Activated T-helper 1 cell treated with Interleukin-2 at 50 U/mL for 16 hours (primary cell): ENCODE data around the gene COL17A1.

Experiments
- DNase-seq: peaks from one replicate; pipeline ENCODE4 v3.0.0-alpha.2; 2020; ENCODE audit warnings: low read depth

Gene COL17A1

DNA sequence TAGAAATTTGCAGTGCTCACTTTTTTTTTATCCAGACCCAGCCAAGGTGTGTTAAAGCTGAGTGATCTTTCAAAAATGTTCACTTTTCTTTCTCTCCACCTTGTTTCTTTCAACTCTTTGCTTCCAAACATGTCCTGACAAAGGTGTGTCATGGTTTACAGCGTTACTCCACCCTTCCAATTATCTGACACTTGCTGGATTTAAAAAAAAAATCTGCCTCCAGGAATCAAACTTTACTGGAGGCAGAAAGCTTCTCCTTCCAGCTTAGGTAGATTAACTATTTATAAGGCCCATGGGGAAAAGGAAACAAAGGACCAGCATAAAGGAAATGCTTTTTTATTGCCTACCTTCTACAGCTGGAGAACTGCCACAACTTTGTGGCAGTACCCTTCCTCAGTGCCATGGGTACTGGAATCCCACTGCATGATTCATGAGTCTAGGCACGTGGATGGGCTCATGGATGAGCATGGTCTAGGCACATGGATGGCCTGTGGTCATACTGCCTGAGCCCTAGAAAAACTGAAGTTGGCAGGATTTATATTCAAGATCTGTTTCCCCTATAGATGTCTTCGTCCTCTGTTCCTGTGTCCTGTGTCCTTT is at the start of gene COL17A1:
TSS of gene COL17A1 (minus strand) at position 80 of the 600 bp plus-strand sequence. CDS start 5,207 bp downstream, outside the sequence.
- no peak for DNase-seq

- DNase-seq, result no peak
Observed at GRCh38 chr10:104130041-104130440, 44.4 kb upstream of the COL17A1 start.

- no peak for DNase-seq
Observed at GRCh38 chr10:104128214-104128613, 42.5 kb upstream of the COL17A1 start.

DNA sequence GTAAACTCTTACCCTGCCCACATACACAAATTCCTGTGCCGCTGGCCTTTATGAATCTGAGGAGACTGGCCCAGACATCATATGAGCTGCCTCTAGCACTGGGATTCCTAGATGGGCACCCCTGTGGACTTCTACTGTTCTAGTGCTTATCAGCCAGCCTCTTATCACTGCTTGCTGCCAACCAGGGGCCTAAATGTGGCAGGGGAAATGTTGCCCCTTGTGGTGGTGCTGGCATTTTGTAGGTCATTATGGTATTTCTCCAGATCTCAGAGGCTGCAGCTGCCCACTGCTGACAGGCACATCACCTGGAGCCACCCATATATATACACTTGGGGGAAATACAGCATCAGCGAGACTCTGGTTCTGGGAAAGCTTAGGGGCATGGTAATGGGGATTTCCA is 41.7 kb upstream of the COL17A1 start:
- DNase-seq, result no peak

GRCh38 chr10:104123397-104123796 is 37.7 kb upstream of the COL17A1 start:
- no peak for DNase-seq

DNA sequence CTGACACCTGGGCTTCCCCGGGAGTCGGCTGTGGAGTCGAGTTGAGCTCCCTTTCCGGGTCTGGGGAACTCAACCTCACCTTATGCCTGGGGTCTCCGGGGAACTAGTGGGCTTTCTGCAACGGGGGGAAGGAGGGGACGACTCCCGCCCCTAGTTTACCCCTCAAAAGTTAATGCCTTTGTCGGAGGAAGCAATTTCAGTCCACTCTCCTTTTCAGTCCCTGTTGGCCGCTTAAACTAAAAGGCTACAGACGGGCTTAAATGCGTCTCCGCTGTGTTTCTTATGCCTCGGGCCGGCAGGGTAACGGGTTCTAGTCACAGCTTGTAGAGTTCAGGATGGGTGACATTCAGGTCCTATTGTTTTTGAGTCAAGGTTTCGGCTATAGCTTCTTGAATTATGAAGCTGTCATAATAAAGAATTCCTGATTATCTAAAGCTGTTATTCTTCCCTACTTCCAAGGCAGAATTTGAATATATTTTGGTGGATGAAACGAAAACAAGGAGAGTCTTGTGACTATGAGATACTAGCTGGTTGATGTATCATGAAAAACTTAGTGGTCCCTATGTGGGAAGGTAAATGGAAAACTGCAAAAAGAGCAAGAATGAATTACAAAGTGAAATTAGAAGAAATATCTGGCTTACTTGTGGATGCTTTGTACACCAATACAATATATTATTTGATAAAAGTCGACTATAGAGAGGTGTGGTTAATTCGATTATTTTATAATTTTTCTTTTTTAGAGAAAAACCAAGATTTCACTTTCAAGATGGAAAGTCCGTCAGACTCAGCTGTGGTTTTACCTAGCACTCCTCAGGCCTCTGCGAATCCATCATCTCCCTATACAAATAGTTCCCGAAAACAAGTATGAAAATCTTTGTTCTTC is 36.8 kb upstream of the COL17A1 start:
- DNase-seq, result no peak

- peak; percentile 99 for DNase-seq
Observed at GRCh38 chr10:104121485-104122224, 36.0 kb upstream of the COL17A1 start, which contains the start of gene SFR1. TSS of gene SFR1 (plus strand) at chr10:104122171. CDS start at chr10:104122184, 13 bp downstream.

GRCh38 chr10:104120903-104121484 is 35.3 kb upstream of the COL17A1 start:
- peak; percentile 58 for DNase-seq

- DNase-seq, result no peak
Observed at GRCh38 chr10:104120512-104120902, 34.8 kb upstream of the COL17A1 start.

- no peak for DNase-seq
Observed at GRCh38 chr10:104119996-104120395, 34.3 kb upstream of the COL17A1 start.

DNA sequence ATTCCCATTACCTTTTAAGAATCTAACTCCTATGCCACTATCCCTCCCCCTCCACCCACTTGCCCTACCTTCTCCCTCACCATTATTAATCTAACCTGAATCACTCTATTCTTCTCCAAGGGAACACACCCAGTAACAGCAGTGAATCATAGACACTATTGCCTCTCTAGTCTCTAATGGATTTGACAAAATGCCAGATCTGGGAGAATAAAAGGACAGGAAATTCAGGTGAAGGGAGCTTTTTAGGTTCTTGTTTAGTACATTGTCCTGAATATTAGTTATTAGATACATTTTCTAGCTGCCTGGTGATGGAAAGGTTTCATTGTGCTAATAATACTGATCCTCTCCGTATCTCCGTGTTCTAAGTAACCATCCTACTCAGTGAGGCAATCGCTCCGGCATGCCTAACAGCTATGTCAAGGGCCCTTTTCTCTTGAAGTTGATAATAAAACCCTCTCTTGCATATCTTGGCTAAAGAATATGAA is 32.2 kb upstream of the COL17A1 start:
- no peak for DNase-seq

DNA sequence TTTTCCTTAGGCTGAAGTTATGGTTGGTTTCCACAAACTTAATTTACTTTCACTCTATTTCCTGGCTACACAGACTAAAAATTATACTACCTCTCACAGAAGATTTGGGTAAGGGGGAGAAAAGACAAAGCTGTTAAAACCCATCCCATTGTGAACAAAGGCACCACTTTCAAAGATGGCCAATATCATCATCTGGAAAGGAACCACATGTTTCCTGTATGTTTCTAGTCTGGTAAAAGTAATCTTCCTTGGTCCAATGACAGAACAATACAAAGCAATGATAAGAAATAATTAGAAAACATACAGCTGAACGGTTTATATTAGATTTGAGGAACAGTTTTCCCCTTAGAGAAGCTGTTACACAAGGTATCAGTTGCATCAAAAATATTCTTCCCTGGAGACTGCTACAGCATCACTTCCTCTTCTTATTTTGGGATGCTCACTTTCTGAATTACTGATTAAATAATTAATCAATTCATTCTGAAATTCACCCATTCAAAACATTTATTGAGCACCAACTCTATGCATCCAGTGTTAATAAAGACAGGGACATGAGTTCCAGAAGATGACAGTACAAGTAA is 27.8 kb upstream of the COL17A1 start:
- no peak for DNase-seq

- DNase-seq, result no peak
Observed at GRCh38 chr10:104109908-104110662, 24.4 kb upstream of the COL17A1 start.

DNA sequence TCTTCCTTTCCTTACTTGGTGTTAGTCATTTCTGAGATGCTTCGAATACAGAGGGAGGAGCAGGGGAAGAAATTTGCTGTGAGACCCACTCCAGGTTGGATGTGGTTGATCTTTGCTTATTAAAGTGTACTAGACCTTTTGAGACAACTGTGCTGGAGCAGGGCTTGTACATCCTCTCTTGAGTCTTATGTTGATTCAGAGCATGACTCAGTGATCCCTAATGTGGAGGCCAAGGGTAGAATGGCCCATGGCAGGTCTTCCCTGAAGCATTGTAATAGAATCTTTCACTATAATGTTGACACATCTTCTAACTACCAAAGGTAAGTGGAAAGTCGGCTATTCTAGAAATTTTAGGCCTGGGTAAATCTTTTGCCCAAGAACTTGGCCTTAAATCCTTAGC is 19.2 kb upstream of the COL17A1 start:
- no peak for DNase-seq

GRCh38 chr10:104104418-104104817 is 18.7 kb upstream of the COL17A1 start:
- no peak for DNase-seq

GRCh38 chr10:104103956-104104355 is 18.3 kb upstream of the COL17A1 start:
- no peak for DNase-seq

- DNase-seq, result no peak
Observed at GRCh38 chr10:104101902-104102301, 16.2 kb upstream of the COL17A1 start.

DNA sequence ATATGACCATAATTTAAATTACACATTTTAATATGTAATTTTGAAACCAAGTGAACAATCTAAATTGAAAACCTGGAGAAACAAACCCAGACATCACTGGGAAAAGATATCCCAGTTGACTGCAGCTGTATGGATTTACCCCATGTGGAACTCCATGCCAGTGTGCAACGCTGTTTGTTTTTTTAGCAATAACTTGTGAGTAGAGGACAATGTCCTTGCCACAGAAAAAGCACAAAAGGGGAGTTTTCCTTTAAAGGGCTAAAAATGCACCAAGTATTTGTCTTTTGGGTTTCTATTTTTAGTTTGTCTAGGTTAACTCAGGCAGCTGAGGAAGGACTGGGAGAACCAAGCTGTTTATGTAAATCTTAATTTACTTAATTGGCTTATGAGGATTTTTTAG is 15.1 kb upstream of the COL17A1 start:
- DNase-seq, result no peak

GRCh38 chr10:104099941-104100340 is 14.3 kb upstream of the COL17A1 start:
- no peak for DNase-seq

- no peak for DNase-seq
Observed at GRCh38 chr10:104099269-104099668, 13.6 kb upstream of the COL17A1 start.

DNA sequence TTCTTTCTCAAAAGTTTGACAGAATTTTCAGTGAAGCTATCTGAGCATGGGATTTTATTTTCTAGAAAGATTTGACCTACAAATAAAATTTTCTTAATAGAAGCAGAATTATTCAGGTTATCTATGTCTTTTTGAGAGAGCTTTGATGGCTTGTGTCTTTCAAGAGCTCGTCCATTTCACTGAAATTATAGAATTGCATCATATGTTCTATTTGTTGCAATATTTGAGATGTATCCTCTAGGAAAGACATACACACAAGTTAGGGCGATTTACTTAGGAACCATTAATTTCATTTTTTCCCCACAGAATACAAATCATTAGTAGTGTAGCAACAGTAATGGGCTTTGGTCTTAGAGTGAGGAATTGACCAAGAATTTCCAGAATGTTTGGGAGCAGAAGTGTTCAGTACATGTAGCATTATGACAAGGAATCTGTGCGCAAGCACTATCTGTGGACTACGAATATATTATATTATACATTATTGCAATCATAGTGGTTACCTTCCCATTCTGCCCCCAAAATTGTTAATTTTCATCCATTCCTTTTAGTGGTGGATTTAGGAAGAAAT is 12.8 kb upstream of the COL17A1 start:
- no peak for DNase-seq
